Activated gamma-delta T cell (primary cell): Measurements from ENCODE around the gene PANK2.
A peak's percentile ranks its signal among the peaks of the same experiment; 100 is the strongest.
"Not testable (repeated sequence)": the region's sequence is repeated elsewhere in the genome, so short reads cannot be mapped to it uniquely, and the experiment has no call there.

Experiments used
- DNase-seq: peaks from one replicate; lab custom pipeline; 2025; lab: John Stamatoyannopoulos, UW
- total RNA-seq, 2 donors: gene quantifications; one replicate each; lab custom pipeline; 2026; lab: John Stamatoyannopoulos, UW

The PANK2 gene
- total RNA-seq: 148 to 159 reads per million in 2 donors

GRCh38 chr20:3888622-3889488 lies at the start of gene PANK2:
Gene PANK2 (plus strand): TSS chr20:3889387.
- DNase-seq: peak; percentile 80

- DNase-seq: not testable (repeated sequence)
Observed at GRCh38 chr20:3840201-3840600, 49.0 kb upstream of the PANK2 start.

- no peak for DNase-seq
Observed at GRCh38 chr20:3842348-3842930, 46.7 kb upstream of the PANK2 start.

- no peak for DNase-seq
Observed at GRCh38 chr20:3843490-3843889, 45.7 kb upstream of the PANK2 start.

- not testable (repeated sequence) for DNase-seq
Observed at GRCh38 chr20:3843990-3844619, 45.1 kb upstream of the PANK2 start.

GRCh38 chr20:3846378-3846739 lies 42.8 kb upstream of the PANK2 start:
- DNase-seq: no peak

- peak; percentile 77 for DNase-seq
Observed at GRCh38 chr20:3846740-3847428, 42.3 kb upstream of the PANK2 start, which contains the start of gene MAVS. Gene MAVS (plus strand): TSS chr20:3846834. CDS start chr20:3854625, 7,791 bp downstream.

GRCh38 chr20:3847429-3847940 lies 41.7 kb upstream of the PANK2 start:
- DNase-seq: no peak

- no peak for DNase-seq
Observed at GRCh38 chr20:3848565-3848964, 40.6 kb upstream of the PANK2 start.

GRCh38 chr20:3854462-3854871 lies 34.7 kb upstream of the PANK2 start:
- no peak for DNase-seq

GRCh38 chr20:3857405-3857804 lies 31.8 kb upstream of the PANK2 start:
- no peak for DNase-seq

- no peak for DNase-seq
Observed at GRCh38 chr20:3858689-3859088, 30.5 kb upstream of the PANK2 start.

GRCh38 chr20:3861191-3861590 lies 28.0 kb upstream of the PANK2 start:
- DNase-seq: no peak

- DNase-seq: no peak
Observed at GRCh38 chr20:3862333-3862732, 26.9 kb upstream of the PANK2 start.

- DNase-seq: no peak
Observed at GRCh38 chr20:3863317-3863716, 25.9 kb upstream of the PANK2 start.

- DNase-seq: no peak
Observed at GRCh38 chr20:3864518-3864917, 24.7 kb upstream of the PANK2 start.

- DNase-seq: no peak
Observed at GRCh38 chr20:3865152-3865886, 23.9 kb upstream of the PANK2 start.

GRCh38 chr20:3865887-3866407 lies 23.2 kb upstream of the PANK2 start:
- DNase-seq: no peak

- DNase-seq: no peak
Observed at GRCh38 chr20:3866464-3866863, 22.7 kb upstream of the PANK2 start.

- DNase-seq: no peak
Observed at GRCh38 chr20:3867802-3868201, 21.4 kb upstream of the PANK2 start.
